ENCODE data around the gene GCLC. TPM values are rescaled to one million over a fixed set of nuclear protein-coding genes. Genes with fewer than 3 reads are reported as not detected.

Gene GCLC
- total and polyA plus RNA-seq, 10 of the 15 experiments (the other 5 are each of a cell fraction or from before 2014, with no cell fraction given): 6.5 to 23.6 (median 12.5) TPM

DNA sequence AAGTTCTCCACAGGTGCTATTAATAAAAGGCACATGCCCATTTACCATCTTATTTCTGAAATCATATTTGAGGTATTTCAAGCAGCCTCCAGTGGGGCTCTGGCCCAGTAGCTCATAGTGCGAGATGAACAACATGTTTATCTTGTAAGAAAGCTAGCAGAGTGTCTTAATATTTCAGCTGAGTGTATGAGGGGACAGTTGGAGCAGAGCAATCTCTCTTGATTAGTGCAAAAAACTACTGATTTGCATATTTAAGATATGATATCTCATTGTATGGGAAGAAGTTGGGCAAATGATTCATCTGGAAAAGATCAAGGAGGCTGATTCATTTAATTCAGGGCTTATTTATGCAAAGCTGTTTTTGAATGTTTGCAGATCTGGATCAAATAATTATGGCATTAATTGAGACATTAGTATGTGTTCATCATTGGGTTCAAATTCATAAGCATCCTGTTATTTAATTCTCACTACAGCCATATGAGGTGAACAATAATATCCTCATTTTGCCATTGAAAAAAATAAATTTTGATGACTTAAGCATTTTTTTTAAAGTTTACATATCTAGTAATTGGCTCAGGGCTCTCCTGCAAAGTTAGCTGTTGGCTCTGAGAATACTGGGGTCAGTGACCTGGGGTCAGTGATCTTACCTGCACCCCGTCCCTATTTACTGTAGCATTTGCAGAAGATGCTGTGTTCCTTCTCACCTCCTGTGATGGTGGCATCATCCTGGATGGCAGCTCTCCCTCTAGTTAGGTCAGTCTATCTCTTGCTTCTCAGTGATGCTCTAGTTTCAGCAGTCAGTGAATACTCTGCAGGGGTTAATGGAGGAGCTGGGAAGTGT, 24.1 kb upstream of the GCLC start (continued):
- TF ChIP-seq, protein P1, sequence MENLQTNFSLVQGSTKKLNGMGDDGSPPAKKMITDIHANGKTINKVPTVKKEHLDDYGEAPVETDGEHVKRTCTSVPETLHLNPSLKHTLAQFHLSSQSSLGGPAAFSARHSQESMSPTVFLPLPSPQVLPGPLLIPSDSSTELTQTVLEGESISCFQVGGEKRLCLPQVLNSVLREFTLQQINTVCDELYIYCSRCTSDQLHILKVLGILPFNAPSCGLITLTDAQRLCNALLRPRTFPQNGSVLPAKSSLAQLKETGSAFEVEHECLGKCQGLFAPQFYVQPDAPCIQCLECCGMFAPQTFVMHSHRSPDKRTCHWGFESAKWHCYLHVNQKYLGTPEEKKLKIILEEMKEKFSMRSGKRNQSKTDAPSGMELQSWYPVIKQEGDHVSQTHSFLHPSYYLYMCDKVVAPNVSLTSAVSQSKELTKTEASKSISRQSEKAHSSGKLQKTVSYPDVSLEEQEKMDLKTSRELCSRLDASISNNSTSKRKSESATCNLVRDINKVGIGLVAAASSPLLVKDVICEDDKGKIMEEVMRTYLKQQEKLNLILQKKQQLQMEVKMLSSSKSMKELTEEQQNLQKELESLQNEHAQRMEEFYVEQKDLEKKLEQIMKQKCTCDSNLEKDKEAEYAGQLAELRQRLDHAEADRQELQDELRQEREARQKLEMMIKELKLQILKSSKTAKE (IDR thresholded peaks at IDR 0.05; ENCODE audit: low read depth, poor library complexity, severe bottlenecking): no peak

DNA sequence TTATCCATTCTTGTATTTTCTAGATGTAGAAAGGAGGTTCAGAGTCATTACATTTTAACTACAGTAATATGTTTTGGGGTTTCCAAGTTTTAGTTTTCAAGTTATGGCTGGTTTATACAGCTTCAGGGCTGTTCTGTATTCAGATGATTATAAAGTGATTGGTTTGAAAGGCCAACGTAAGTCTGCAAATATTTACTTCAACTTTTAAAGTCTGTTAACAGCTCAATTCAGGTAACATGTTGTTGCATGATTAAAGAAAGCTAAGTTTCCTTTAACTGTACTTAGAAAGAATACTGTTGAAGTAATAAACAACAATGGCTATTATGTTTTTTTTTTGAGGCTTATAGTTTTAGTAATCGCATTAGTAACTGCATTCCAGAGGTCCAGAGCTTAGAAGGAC, 22.8 kb upstream of the GCLC start:
- no peak for FAIRE-seq
- H3K4me3 ChIP-seq: no peak overlapping the region
- ATAC-seq: no peak
- H3K27ac ChIP-seq (ENCODE audit: control insufficient read depth, insufficient read depth): no peak overlapping the region
- WGBS (ENCODE audit: insufficient coverage, insufficient replicate concordance, low lambda C conversion rate, missing lambda C conversion rate): 34% methylated on average over 2 of the region's 2 CpGs
- no peak overlapping the region for H3K4me2 ChIP-seq (ENCODE audit: control insufficient read depth, insufficient read depth)
- DNase-seq (ENCODE audit: low read depth, low spot score): no peak
- ChIA-PET SMC1A (ENCODE audit: uncharacterized antibody, unreplicated experiment) (interaction anchor here (0.6 to 1.1 kb wide), 2 partner anchors 19 to 54 kb away, joined by 3 read pairs; no protein-coding TSS in a partner anchor), CTCF (interaction anchor here (0.6 to 1.4 kb wide), 3 partner anchors 26 to 524 kb away, joined by 3 read pairs; no protein-coding TSS in a partner anchor), RAD21 (ENCODE audit: unreplicated experiment) (no interaction called here), POLR2A (no interaction called here)
- H3K9me3 ChIP-seq (replicated peaks; ENCODE audit: control insufficient read depth, insufficient read depth, low read length): no peaks in the 10 kb centered on the region
- no peak overlapping the region for H2AFZ ChIP-seq (ENCODE audit: control insufficient read depth, low read depth, low read length)
- intact Hi-C loops (cut with micrococcal nuclease; ENCODE audit: unreplicated experiment): no loop called here
- H4K20me1 ChIP-seq (ENCODE audit: control insufficient read depth, insufficient read depth): no peaks in the 10 kb centered on the region
- H3K4me1 ChIP-seq (ENCODE audit: control insufficient read depth, insufficient read depth, low read length): no peaks in the 10 kb centered on the region
- no peaks in the 10 kb centered on the region for H3K79me2 ChIP-seq (ENCODE audit: control insufficient read depth, insufficient read depth, low read length)
- in situ Hi-C loops (cut with MboI): no loop called here
- no peaks in the 10 kb centered on the region for H3K27me3 ChIP-seq (replicated peaks in 1 of 2; ENCODE audit: control insufficient read depth in 2 of 2, insufficient read depth in 2 of 2, low read length in 1 of 2)
- H3K9ac ChIP-seq (ENCODE audit: control insufficient read depth, insufficient read depth, low read length): no peak overlapping the region
- BruUV-seq (replicated peaks): no TSS peak
- H3K36me3 ChIP-seq (ENCODE audit: control insufficient read depth in 2 of 2, insufficient read depth in 2 of 2, low read length in 1 of 2): no peaks in the 10 kb centered on the region
- TF ChIP-seq, protein P1 (IDR thresholded peaks at IDR 0.05; ENCODE audit: low read depth, poor library complexity, severe bottlenecking): no peak
- TF ChIP-seq EZH2 (IDR thresholded peaks at IDR 0.05; ENCODE audit: borderline replicate concordance, control insufficient read depth, low read depth, low read length) (no peak), PAX5 (IDR thresholded peaks at IDR 0.05; ENCODE audit: borderline replicate concordance, low read depth, low read length) (no peak), ESRRA (IDR thresholded peaks at IDR 0.05; ENCODE audit: low read length) (no peak), NFXL1 (IDR thresholded peaks at IDR 0.05; ENCODE audit: borderline replicate concordance) (no peak), SUZ12 (IDR thresholded peaks at IDR 0.05; ENCODE audit: unreplicated experiment) (no peak), MXI1 (IDR thresholded peaks at IDR 0.05; ENCODE audit: low read depth, low read length) (no peak), ATF7 (IDR thresholded peaks at IDR 0.05; ENCODE audit: low read depth) (no peak)
- TF ChIP-seq, protein P2, sequence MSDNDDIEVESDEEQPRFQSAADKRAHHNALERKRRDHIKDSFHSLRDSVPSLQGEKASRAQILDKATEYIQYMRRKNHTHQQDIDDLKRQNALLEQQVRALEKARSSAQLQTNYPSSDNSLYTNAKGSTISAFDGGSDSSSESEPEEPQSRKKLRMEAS (IDR thresholded peaks at IDR 0.05; ENCODE audit: low read depth, low read length): no peak
- TF ChIP-seq, protein P3, sequence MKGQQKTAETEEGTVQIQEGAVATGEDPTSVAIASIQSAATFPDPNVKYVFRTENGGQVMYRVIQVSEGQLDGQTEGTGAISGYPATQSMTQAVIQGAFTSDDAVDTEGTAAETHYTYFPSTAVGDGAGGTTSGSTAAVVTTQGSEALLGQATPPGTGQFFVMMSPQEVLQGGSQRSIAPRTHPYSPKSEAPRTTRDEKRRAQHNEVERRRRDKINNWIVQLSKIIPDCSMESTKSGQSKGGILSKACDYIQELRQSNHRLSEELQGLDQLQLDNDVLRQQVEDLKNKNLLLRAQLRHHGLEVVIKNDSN (IDR thresholded peaks at IDR 0.05; ENCODE audit: borderline replicate concordance, extremely low read length, insufficient read depth, low read depth, low read length): no peak
- TF ChIP-seq, protein P4, sequence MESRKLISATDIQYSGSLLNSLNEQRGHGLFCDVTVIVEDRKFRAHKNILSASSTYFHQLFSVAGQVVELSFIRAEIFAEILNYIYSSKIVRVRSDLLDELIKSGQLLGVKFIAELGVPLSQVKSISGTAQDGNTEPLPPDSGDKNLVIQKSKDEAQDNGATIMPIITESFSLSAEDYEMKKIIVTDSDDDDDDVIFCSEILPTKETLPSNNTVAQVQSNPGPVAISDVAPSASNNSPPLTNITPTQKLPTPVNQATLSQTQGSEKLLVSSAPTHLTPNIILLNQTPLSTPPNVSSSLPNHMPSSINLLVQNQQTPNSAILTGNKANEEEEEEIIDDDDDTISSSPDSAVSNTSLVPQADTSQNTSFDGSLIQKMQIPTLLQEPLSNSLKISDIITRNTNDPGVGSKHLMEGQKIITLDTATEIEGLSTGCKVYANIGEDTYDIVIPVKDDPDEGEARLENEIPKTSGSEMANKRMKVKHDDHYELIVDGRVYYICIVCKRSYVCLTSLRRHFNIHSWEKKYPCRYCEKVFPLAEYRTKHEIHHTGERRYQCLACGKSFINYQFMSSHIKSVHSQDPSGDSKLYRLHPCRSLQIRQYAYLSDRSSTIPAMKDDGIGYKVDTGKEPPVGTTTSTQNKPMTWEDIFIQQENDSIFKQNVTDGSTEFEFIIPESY (IDR thresholded peaks at IDR 0.05): no peak

Measured in GM12878 (cell line).